Brain microvascular endothelial cell (primary cell): Measurements from ENCODE around the gene MARK1.
A peak's percentile ranks its signal among the peaks of the same experiment; 100 is the strongest.

Experiments used
- DNase-seq: peaks from one replicate; pipeline ENCODE4 v3.0.0-alpha.2; 2020
- H3K27ac ChIP-seq: fragments of 250-450 bp; sonication (Bioruptor Pico); 2 replicates; pipeline ENCODE4 v1.5.1; 2020; ENCODE audit warnings: mild to moderate bottlenecking, moderate library complexity
- H3K27me3 ChIP-seq: fragments of 250-450 bp; sonication (Bioruptor Pico); replicated peaks from 2 replicates; pipeline ENCODE4 v1.5.1; 2020; ENCODE audit warnings: mild to moderate bottlenecking
- H3K36me3 ChIP-seq: fragments of 250-450 bp; sonication (Bioruptor Pico); replicated peaks from 2 replicates; pipeline ENCODE4 v1.5.1; 2020; ENCODE audit warnings: mild to moderate bottlenecking
- H3K4me3 ChIP-seq: 2 replicates; pipeline ENCODE4 v1.5.1; 2011; ENCODE audit warnings: low read depth, mild to moderate bottlenecking, control low read depth, low read length, moderate library complexity
- in situ Hi-C: cut with HindIII; loops from 2 replicates; pipeline ENCODE4 v1.10.0; 2017; ENCODE audit warnings: low sequenced_read_pairs, low pct_ligation_motif_present
- TF ChIP-seq, protein P1 (sequence below): IDR thresholded peaks from 2 replicates; pipeline ENCODE4 v1.5.1; 2011; ENCODE audit warnings: low read depth, mild to moderate bottlenecking, moderate library complexity, low read length, control low read depth, inconsistent platforms; ENCODE audit errors: missing control alignments

The MARK1 gene

DNA sequence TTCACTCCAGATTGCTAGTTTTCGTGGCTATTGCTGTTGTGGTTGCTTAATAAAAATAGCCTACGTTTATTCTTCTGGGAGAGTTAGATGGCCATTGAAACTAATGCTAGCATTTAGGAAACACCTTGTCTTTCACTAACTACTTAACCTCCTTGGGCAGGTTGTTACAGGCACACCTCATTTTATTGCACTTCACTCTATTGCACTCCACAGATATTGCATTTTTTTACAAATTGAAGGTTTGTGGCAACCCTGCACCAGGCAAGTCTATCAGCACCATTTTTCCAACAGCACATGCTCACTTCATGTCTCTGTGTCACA, 11.3 kb upstream of the MARK1 start:
- H3K36me3 ChIP-seq = no peaks in the 10 kb centered on the region
- no peak overlapping the region for H3K27ac ChIP-seq
- in situ Hi-C loops = no loop called here
- TF ChIP-seq, protein P1, sequence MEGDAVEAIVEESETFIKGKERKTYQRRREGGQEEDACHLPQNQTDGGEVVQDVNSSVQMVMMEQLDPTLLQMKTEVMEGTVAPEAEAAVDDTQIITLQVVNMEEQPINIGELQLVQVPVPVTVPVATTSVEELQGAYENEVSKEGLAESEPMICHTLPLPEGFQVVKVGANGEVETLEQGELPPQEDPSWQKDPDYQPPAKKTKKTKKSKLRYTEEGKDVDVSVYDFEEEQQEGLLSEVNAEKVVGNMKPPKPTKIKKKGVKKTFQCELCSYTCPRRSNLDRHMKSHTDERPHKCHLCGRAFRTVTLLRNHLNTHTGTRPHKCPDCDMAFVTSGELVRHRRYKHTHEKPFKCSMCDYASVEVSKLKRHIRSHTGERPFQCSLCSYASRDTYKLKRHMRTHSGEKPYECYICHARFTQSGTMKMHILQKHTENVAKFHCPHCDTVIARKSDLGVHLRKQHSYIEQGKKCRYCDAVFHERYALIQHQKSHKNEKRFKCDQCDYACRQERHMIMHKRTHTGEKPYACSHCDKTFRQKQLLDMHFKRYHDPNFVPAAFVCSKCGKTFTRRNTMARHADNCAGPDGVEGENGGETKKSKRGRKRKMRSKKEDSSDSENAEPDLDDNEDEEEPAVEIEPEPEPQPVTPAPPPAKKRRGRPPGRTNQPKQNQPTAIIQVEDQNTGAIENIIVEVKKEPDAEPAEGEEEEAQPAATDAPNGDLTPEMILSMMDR = no peak
- DNase-seq = no peak
- no peaks in the 10 kb centered on the region for H3K27me3 ChIP-seq
- H3K4me3 ChIP-seq = no peak overlapping the region

DNA sequence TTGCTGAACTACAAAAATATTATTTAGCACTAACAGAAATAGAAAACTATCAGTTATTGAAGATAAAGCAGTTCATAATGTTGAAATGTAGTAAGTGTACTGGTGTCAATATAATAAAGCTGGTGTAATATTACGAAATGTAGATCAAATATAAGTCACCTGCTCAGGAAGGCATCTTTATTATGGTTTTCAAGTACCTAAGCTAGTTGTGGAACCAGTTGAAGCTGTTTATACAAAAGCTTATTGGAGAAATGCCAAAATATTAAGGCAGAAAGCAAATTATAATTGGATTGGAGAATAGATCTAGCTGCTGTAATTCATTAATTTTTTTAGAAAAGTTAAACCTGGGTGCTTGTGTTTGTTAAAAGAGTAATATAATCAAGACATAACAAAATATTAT, 6.2 kb upstream of the MARK1 start:
- no peaks in the 10 kb centered on the region for H3K27me3 ChIP-seq
- DNase-seq = no peak
- no peak overlapping the region for H3K27ac ChIP-seq
- TF ChIP-seq, protein P1 = no peak
- in situ Hi-C loops = no loop called here
- H3K4me3 ChIP-seq = no peak overlapping the region
- no peaks in the 10 kb centered on the region for H3K36me3 ChIP-seq

DNA sequence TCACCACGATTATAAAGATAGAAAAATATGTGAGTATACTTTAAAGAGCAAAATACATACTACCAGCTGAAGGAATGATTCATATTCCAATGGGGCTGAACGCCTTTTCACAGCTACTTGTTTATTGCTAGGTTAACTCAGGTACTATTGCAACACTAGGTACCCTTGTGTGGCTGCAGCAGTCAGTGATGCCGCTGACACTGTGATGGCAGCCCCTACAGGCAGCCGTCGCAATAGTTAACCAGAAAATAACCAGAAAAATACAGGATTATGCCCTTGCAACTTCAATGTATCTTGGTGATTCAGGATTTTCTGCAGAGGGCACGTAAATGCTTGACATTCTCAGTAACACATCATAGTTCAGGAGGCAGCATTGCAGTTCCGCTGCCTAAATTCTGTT, 1.6 kb upstream of the MARK1 start:
- H3K27ac ChIP-seq = no peak overlapping the region
- H3K4me3 ChIP-seq = no peak overlapping the region
- no peaks in the 10 kb centered on the region for H3K36me3 ChIP-seq
- TF ChIP-seq, protein P1 = peak; percentile 61
- in situ Hi-C loops = no loop called here
- H3K27me3 ChIP-seq = no peaks in the 10 kb centered on the region
- DNase-seq = no peak

DNA sequence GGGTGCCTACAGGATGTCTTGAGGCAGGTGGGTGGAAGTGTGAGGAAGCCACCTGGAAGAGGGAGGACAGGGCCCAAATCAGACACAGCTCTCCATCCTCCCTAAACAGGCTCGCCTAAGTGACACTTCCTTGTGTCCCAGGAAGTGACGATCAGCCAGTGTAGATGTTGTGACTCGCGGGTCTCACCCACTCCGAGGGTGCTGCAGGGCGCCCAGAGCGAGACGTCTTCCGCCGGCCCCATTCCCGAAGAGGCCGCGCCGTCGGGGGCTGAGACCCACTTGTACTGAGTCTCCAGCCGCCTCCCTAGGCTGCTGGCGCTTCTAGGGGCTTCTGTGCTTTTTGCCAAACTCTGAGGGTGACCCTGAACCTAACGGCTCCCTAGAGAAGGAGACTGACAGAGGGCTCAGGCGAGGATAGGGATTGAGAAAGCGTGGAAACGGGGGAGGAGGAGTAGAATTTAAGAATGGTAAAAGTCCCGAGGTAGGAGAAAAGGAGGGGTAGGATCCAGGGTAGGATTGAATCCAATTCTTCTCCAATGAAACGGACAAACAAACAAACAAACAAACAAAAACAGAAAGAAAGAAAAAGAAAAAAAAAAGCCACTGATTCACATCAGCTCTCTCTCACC, 543 bp upstream of the MARK1 start:
- Histone ChIP-seq H3K4me3 (peak overlapping the region; percentile 74), H3K27me3 (no peaks in the 10 kb centered on the region), H3K27ac (no peak overlapping the region), H3K36me3 (no peaks in the 10 kb centered on the region)
- in situ Hi-C loops = no loop called here
- TF ChIP-seq, protein P1 = no peak
- DNase-seq = no peak

DNA sequence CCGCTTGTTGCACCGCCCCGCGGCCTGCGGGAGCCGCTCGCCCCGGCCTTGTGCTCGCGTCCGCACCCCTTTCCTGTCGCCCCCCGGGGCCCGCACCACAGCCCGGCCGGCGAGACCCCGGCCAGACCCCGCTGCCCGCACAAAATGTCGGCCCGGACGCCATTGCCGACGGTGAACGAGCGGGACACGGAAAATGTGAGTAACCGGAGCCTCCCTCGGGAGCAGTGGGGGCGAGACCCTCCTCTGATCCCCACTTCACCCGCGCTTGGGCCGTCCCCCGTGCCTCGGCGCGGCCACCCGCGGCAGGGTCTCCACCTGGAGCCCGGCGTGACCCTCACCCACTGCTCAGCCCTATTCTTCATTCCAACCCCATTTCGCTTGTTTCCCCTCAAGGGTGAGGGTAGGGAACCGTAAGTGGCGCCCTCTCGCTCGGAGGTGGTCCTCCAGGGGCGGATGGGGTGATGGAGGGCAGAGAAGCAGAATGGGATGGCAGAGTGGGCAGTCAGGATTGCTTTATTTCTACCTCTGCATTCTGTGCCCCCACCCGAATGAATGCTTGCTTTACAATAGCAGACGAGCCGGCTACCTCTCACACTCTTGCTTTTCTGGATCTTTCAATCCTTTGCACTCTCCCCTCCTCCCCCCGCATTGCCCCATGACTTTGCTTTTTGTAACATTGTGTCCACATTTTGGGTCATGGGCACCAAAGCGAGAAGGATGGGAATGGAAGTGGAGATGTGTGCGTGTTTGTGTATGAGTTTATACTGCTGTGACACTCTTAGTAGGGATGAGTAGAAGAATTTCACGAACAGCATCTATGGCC, 954 bp downstream of the MARK1 start:
- no peak for DNase-seq
- in situ Hi-C loops = no loop called here
- peak overlapping the region; percentile 74 for H3K4me3 ChIP-seq
- TF ChIP-seq, protein P1 = no peak
- no peaks in the 10 kb centered on the region for H3K27me3 ChIP-seq
- no peaks in the 10 kb centered on the region for H3K36me3 ChIP-seq
- no peak overlapping the region for H3K27ac ChIP-seq
